Brain microvascular endothelial cell (primary cell): ENCODE data around the gene ZNF526.

Experiments used
- DNase-seq: peaks from one replicate; pipeline ENCODE4 v3.0.0-alpha.2; 2020
- H3K27ac ChIP-seq: fragments of 250-450 bp; sonication (Bioruptor Pico); 2 replicates; pipeline ENCODE4 v1.5.1; 2020; ENCODE audit warnings: mild to moderate bottlenecking, moderate library complexity
- H3K27me3 ChIP-seq: fragments of 250-450 bp; sonication (Bioruptor Pico); replicated peaks from 2 replicates; pipeline ENCODE4 v1.5.1; 2020; ENCODE audit warnings: mild to moderate bottlenecking
- H3K36me3 ChIP-seq: fragments of 250-450 bp; sonication (Bioruptor Pico); replicated peaks from 2 replicates; pipeline ENCODE4 v1.5.1; 2020; ENCODE audit warnings: mild to moderate bottlenecking
- H3K4me3 ChIP-seq: 2 replicates; pipeline ENCODE4 v1.5.1; 2011; ENCODE audit warnings: low read depth, mild to moderate bottlenecking, control low read depth, low read length, moderate library complexity
- in situ Hi-C: cut with HindIII; loops from 2 replicates; pipeline ENCODE4 v1.10.0; 2017; ENCODE audit warnings: low sequenced_read_pairs, low pct_ligation_motif_present
- TF ChIP-seq, protein P1 (sequence below): IDR thresholded peaks from 2 replicates; pipeline ENCODE4 v1.5.1; 2011; ENCODE audit warnings: low read depth, mild to moderate bottlenecking, moderate library complexity, low read length, control low read depth, inconsistent platforms; ENCODE audit errors: missing control alignments

The ZNF526 gene

DNA sequence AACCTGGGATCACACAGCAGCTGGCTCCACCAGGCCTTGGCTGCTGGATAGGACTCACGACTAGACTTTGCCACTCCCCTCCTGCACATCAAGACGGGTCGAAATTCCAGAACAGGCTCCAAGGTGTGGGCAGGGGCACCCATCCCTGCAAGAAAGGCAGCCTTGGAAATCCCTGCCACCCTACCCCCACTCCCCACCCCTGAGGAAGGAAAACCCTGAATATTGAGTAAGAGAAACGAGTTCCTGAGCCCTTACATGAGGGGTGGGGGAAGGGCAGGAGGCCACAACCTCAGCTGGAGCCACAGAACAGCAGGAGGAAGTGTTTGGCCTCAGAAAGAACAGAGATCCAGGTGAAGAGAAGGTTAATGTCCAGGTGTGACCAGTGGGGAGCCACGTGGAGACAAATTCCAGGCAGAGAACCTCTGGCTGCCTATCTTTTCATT is 22.7 kb upstream of the ZNF526 start:
- in situ Hi-C loops: no loop called here
- Histone ChIP-seq H3K27me3 (no peaks in the 10 kb centered on the region), H3K4me3 (no peak overlapping the region), H3K36me3 (peaks cover 38% of the 10 kb centered on the region), H3K27ac (no peak overlapping the region)
- TF ChIP-seq, protein P1, sequence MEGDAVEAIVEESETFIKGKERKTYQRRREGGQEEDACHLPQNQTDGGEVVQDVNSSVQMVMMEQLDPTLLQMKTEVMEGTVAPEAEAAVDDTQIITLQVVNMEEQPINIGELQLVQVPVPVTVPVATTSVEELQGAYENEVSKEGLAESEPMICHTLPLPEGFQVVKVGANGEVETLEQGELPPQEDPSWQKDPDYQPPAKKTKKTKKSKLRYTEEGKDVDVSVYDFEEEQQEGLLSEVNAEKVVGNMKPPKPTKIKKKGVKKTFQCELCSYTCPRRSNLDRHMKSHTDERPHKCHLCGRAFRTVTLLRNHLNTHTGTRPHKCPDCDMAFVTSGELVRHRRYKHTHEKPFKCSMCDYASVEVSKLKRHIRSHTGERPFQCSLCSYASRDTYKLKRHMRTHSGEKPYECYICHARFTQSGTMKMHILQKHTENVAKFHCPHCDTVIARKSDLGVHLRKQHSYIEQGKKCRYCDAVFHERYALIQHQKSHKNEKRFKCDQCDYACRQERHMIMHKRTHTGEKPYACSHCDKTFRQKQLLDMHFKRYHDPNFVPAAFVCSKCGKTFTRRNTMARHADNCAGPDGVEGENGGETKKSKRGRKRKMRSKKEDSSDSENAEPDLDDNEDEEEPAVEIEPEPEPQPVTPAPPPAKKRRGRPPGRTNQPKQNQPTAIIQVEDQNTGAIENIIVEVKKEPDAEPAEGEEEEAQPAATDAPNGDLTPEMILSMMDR: no peak
- no peak for DNase-seq

DNA sequence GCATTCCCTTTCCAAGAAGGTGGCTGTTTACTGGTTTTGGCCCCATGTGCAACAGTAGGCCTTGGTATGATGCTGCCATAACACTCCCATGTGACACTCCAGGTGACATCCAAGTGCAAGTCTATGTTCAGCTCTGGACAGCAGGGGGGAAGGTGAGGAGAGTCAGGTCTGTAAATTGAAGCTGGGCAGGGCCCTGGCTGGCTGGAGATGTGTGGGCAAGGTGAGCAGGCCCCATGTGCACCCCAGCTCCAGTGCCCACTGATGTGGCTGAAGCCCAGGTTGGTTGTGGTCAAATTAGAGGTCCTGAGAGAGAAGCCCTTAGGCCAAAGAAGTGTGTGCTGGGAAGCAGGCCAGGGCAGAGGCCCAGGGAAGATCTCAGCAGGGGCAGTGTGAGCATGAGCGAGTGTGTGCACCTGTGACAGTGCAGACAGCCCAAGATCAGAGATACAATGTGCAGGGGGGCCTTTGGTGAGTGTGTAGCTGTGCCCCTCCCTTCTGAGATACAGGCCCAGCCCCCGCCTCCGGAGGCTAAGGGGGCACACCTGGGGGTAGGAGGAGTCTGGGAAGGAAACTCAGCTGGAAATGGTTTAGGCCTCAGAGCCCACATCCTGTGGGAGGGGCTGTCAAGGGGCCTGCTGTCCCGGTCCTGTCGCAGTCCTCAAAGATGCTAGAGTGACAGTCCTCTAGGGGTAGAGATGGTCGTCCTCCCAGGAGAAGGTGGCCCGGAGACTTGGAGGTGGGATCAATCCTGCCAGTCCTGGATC is 21.3 kb upstream of the ZNF526 start:
- DNase-seq: no peak
- H3K27ac ChIP-seq: no peak overlapping the region
- TF ChIP-seq, protein P1: no peak
- no peaks in the 10 kb centered on the region for H3K27me3 ChIP-seq
- in situ Hi-C loops: no loop called here
- H3K36me3 ChIP-seq: peaks cover 52% of the 10 kb centered on the region
- H3K4me3 ChIP-seq: no peak overlapping the region

DNA sequence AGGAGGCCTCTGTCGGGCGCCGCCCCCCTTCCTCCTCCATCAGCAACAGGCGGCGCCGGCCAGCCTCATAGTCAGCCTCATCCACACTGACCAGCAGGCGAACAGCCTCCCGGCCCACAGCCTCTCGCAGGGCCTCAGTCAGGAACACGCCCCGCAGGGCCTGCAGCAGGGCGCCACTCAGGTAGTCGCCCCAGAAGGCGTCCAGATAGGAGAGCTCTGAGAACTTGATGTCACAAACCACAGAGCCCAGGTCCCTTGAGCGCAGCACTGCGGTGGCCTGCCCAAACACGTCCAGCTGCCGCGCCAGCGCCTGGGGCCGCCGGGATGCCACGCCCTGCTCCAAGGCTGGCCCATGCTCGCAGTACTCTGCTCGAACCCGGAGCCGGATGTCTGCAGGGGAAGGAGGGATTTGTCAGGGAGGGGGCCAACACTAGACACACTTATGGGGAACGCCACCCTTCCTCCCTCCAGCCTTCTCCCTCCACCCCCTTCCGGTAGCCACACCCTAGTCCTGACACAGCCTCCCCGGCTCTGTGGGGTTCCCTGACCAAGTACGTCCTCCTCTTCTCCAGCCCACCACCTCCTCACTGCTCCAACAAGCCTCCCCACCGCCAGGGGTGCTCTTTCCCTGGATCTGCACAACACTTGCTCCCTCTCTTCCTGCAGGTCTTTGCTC is 20.5 kb upstream of the ZNF526 start:
- in situ Hi-C loops: no loop called here
- H3K36me3 ChIP-seq: peaks cover 58% of the 10 kb centered on the region
- TF ChIP-seq, protein P1: no peak
- no peak overlapping the region for H3K27ac ChIP-seq
- no peak for DNase-seq
- H3K4me3 ChIP-seq: no peak overlapping the region
- H3K27me3 ChIP-seq: no peaks in the 10 kb centered on the region

DNA sequence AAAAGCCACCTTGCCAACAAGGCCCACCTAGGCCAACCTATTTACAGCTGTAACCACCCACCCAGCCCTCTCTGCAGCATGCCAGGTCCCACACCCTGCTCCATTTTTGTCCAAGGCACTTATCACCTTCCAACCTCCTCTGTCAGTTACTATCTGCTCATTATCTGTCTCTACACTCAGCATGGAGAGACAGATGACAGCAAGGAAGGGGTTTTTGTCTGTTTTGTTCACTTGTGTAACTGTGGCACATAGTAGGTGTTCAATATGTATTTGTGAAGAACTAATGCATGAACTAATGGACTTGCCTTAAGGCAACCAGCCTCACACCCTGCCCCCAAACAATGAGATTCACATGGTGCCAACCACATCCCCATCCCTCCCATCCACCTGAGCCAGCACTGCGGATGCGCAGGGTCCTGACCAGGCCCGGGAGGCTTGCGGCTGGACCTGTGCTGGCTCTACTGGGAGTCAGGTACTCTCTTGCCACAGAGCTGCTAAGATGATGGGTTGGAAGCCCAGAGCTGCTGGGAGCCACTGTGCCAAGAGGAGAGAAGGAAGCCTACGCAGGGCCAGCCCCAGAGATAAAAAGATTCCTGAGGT is 19.9 kb upstream of the ZNF526 start:
- DNase-seq: no peak
- Histone ChIP-seq H3K36me3 (peaks cover 63% of the 10 kb centered on the region), H3K4me3 (no peak overlapping the region), H3K27ac (no peak overlapping the region), H3K27me3 (no peaks in the 10 kb centered on the region)
- TF ChIP-seq, protein P1: no peak
- in situ Hi-C loops: no loop called here

DNA sequence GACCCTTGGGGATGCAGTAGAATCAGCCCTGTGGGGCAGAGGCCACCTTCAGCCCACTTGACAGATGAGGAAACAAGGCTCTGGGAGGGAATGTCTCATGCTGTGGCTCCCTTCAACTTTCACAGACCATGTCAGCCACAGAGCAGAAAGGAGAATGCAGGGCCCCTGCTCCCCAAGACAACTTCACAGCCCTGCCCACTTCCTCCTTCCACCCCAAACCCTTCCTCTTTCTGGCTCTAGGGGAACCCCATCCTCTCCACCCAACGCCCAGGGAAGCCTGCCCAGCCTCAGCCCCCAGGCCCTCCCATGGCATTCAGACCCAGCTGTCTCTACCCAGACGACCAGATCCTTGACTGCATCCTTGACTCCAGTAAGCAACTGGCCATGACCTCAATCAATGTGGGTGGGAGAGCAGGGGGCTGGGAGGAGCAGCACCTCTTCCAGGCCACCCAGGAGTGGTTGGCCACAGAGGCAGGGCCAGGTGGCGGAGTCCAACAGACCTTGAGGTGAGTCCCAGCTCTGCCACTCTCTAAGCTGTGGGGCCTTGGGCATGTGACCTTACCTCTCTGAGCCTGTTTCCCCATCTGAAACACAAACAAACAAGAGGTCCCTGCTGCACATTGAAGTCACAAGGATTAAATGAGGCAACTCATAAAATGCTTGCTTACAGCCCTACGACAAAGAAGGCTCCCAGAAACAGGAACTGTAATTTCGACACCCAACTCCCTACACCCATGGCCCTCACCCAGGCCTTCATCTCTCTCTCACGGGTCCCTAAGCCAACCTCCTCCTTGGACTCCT is 18.4 kb upstream of the ZNF526 start:
- H3K4me3 ChIP-seq: no peak overlapping the region
- DNase-seq: no peak

More for the DNA sequence above, 18.4 kb upstream of the ZNF526 start:
- Histone ChIP-seq H3K27me3 (no peaks in the 10 kb centered on the region), H3K36me3 (peaks cover 68% of the 10 kb centered on the region), H3K27ac (no peak overlapping the region)
- in situ Hi-C loops: no loop called here
- TF ChIP-seq, protein P1: no peak
